DMS114 treated with DMSO at 0.1 percent for 48 hours (cell line): Measurements from ENCODE around the gene NDUFS7.

Experiments
- DNase-seq: peaks from one replicate; lab custom pipeline; 2025; ENCODE audit not compliant: unreplicated experiment; lab: John Stamatoyannopoulos, UW

The NDUFS7 gene

GRCh38 chr19:1399745-1400144 is 16.0 kb downstream of the NDUFS7 start:
- no peak for DNase-seq

GRCh38 chr19:1400281-1401137 is 16.8 kb downstream of the NDUFS7 start:
- DNase-seq, result no peak

GRCh38 chr19:1401138-1401888 is 17.6 kb downstream of the NDUFS7 start, which contains the start of gene GAMT:
Gene GAMT, minus strand, starts transcription at chr19:1401542. Its CDS starts 66 bp downstream, at chr19:1401476.
- no peak for DNase-seq

- no peak for DNase-seq
These were observed 18.1 kb downstream of the NDUFS7 start for GRCh38 chr19:1401889-1402217.

- no peak for DNase-seq
These were observed 18.8 kb downstream of the NDUFS7 start for GRCh38 chr19:1402411-1403070.

- peak; percentile 75 for DNase-seq
These were observed 23.2 kb downstream of the NDUFS7 start for GRCh38 chr19:1406774-1407527.

- no peak for DNase-seq
These were observed 24.0 kb downstream of the NDUFS7 start, which contains the start of gene DAZAP1 for GRCh38 chr19:1407528-1408299. Gene DAZAP1, plus strand, starts transcription at chr19:1407586. Its CDS starts 188 bp downstream, at chr19:1407774.

- DNase-seq, result no peak
These were observed 24.8 kb downstream of the NDUFS7 start for GRCh38 chr19:1408300-1409203.

- DNase-seq, result no peak
These were observed 25.7 kb downstream of the NDUFS7 start for GRCh38 chr19:1409204-1410005.

GRCh38 chr19:1410136-1410786 is 26.6 kb downstream of the NDUFS7 start:
- DNase-seq, result no peak

GRCh38 chr19:1410789-1411188 is 27.1 kb downstream of the NDUFS7 start:
- DNase-seq, result no peak

- DNase-seq, result no peak
These were observed 27.8 kb downstream of the NDUFS7 start for GRCh38 chr19:1411255-1412191.

GRCh38 chr19:1412323-1412923 is 28.7 kb downstream of the NDUFS7 start:
- DNase-seq, result no peak

- DNase-seq, result no peak
These were observed 29.5 kb downstream of the NDUFS7 start for GRCh38 chr19:1412995-1413800.

GRCh38 chr19:1416014-1416841 is 32.5 kb downstream of the NDUFS7 start:
- no peak for DNase-seq
